GM18498 (cell line): ENCODE measurements around the gene MAGI1.
A peak's percentile ranks its signal among the peaks of the same experiment; 100 is the strongest.

ENCODE experiments used
- ATAC-seq: cut with Tn5 transposase; IDR thresholded peaks from one replicate; pipeline ENCODE4 v1.9.1; 2021; ENCODE audit warnings: mild to moderate bottlenecking, moderate library complexity; ENCODE audit not compliant: unreplicated experiment

Gene MAGI1

DNA sequence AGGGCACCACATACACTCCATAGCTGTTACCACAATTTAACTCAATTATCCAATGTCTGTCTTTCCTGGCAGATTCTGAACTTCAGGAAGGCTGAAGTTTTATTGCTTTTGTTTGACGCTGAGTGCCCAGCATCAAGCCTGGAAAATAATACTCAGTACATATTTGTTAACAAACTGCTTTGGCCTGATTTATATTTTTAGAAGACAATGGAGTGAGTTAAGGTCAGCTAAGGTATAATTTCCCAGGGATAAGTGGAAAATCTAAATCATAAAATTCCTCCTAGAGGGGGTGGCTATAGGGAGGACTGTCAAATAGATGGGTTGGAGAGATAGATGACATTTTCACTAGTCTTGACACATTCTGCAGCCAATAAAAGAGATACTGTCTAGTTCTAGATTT lies 691.6 kb downstream of the MAGI1 start:
- no peak for ATAC-seq

DNA sequence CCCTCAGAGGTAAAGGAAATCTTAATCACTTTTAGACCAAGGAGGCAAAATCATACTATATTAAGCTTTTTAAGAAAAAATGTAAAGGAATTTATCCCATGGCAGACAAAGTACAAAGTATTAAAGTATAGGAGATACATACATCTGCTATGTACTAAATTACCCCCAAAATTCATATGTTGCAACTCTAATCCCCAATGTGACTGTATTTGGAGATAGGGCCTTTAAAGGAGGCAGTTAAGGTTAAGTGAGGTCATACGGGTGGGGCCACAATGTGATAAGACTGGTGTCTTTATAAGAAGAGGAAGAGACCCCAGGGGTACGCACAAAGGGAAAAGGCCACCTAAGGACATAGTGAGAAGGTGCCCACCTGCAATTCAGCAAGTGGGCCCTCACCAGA lies 693.9 kb downstream of the MAGI1 start:
- no peak for ATAC-seq

DNA sequence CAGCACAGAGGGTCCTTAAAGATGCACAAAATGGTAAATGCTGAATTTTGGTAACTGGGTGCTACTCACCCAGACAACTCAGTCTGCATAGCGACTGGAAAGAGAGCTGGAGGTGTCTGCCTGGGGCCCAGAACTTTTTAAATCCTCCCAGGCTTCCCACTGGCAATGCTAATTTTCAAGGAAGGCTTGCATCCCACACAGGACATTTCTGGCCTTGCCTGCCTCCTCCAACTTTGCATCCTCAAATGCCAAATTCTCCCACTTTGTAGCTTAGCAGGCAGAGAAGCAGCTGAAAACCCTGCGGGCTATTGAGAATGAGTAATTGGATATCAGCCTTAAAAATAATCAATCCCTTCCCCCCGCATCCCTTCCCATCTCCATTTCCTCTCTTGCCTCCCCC lies 694.3 kb downstream of the MAGI1 start:
- ATAC-seq, result no peak

DNA sequence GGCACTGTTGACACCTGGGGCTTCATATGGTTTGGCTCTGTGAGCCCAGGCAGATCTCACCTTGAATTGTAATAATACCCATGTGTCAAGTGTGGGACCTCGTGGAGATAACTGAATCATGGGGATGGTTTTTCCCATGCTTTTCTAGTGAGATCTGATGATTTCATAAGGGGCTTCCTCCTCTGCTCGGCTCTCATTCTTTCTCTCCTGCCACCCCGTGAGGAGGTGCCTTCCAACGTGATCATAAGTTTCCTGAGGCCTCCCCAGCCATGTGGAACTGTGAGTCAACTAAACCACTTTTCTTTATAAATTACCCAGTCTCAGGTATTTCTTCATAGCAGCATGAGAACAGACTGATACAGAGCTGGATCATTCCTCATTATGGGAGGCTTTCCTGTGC lies 695.0 kb downstream of the MAGI1 start:
- ATAC-seq, result no peak

DNA sequence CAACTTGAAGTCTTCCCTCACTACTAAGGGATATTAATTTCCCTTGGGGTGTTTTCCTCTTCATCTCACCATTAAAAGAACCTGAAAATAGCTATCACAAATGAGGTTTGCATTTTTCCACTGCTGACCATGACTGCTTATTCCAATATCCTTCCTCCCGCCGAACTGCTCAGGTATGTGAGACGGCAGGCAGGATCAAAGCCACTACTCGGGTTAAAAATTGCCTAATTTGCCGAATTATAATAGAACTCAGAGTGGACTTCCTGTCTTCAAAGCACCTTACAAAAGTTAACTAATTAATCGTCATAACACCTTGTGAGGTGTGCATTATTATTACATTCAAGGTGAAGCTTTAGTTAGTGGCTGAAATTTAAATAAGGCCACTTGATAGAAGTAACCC lies 695.7 kb downstream of the MAGI1 start:
- ATAC-seq, result no peak

DNA sequence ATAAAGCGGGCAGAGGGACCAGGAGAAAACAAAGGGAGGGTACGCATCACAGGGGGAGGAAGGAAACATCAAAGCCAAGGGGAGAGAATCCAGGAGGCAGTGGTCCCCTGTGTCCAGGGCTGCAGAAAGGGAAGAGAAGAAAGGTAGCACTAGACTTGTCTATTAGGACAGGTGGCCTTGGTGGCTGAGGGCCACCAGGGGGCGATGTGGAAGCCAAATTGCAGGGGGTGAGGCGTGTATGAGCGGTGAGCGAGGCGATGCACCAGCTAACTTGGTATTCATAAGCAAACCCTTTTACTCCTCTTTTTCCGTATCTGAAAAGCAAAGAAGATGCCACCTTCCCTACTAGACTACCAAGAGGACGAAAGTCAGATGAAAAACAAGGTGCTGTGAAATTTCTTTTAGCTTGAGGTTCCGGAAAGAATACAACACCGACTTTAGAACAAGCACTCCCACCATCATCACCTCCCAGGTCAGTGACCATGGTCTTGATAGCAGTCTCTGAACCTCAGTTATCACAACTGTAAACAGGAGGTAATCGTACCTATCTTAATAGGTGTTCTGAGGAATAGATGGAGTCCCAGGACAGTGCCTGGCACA lies 696.5 kb downstream of the MAGI1 start:
- peak; percentile 84 for ATAC-seq

DNA sequence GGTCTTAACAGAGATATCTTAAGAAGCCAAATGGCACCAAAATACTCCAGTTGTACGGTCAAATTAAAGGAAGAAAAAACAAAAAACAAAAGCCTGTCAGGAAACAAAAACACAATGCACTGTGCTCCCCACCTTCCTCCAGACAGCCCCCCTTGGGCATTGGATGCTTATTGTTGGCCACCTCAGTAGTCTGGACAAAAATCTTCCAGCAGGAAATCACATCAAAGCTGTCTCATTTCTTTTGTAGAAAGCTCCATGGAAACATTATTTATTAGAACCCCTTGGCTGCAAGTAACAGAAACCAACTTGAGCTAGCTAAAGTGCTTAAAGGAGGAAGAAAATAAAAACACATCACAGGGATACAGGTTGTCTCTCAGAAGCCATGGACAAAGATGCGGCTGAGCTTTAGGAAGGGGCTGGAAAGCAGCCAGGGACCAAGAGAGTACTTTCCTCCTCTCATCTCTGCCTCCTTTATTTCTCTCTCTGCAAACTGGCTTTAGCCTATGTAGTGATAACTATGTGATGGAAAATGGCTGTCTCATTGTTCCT lies 699.5 kb downstream of the MAGI1 start:
- ATAC-seq, result no peak

DNA sequence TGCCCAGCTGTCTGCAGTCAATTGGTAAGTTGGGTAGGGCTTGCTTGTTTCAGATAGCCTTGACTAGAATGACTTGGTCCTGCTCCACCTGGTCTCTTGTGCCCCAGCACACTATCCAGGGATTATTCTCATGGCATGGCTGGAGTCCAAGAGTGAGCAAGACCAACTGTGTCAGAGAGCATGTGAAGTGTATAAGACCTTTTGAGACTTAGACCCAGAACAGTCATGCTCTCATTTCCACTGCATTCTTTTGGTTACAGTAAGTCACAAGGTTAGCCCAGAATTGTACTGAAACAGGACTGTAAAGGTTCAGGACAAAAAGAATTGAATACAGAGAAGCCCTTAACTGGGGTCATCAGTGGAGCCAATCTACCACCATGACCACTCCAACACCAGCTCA lies 700.1 kb downstream of the MAGI1 start:
- no peak for ATAC-seq

DNA sequence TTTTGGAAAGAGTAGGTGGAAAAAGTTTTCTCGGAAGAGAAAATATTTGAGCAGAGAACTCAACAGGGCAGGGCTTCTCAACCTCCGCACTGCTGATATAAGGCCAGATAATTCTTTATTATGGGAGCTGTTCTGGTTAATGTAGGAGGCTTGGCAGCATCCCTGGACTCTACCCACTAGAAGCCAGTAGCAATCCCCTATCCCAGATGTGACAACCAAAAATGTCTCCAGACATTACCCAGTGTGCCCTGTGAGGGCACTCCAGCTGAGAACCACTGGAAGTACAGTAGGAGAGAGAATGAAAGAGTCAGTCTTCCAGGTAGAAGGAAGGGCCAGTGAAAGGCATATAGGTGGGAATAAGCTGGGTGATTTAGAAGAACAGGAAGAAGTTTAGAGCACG lies 703.1 kb downstream of the MAGI1 start:
- no peak for ATAC-seq

DNA sequence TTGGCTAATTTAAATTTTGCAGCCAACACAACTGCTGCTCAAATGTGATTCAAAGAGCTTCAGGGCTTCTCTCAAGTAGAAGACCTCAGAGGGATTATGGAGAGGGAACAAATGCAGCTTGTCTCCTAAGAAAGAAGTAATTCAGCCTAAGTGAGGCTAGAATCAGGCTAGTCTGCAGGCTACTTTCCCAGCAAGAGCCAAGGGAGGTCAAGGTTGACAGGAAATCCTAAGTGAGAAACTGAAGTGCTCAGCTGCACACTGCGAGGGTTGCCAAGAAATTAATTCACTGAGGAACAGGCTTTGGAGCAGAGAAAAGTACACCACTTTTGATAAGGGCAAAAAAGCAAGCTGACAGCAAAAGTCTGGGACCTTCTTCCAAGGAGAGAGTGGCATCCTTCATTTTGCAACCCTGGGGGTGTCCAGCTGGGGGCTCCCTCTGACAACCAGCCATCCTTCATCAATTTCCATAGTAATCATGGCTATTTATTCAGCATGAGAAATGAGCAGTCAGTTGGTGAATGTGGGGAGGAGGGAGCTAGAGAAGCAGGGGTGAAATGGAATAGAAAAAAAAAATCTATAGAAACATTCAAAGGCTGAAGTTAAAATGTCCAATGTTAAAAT lies 704.6 kb downstream of the MAGI1 start:
- ATAC-seq, result no peak

DNA sequence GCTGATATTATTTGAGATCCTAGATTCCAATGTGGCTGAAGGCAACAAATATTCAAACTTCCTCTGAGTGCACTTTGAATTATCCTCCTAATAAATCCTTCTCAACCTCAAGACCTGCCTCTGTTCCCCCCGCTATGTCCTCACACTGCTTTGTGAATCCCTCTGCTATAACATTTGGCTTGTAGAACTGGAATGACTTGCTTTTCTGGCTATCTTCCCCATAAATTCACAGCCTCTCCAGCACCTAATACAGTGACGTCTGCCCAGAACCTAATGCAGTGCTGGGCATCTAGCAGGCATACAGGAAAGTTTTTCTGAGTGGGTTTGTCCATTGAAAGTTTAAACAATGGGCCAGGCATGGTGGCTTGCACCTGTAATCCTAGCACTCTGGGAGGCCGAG lies 707.0 kb downstream of the MAGI1 start:
- ATAC-seq, result no peak

DNA sequence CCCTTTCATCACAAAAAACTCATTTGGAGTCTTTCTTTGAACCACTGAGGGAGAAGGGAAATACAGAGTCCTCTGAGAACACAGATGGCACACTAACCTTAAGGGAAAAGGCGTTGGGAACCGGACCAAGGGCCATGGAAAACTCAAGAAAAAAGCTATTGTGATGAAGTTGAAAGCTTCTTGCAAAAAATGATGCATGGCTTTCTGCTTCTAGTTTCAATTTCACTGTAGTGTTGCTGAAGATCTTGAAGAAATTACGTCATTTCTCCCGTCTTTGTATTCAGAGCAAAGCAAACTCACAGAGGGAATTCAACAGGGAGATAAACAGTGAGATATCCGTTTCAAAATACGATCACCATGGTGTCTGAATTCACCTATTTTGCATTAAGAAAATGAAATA lies 708.6 kb downstream of the MAGI1 start:
- ATAC-seq, result no peak

DNA sequence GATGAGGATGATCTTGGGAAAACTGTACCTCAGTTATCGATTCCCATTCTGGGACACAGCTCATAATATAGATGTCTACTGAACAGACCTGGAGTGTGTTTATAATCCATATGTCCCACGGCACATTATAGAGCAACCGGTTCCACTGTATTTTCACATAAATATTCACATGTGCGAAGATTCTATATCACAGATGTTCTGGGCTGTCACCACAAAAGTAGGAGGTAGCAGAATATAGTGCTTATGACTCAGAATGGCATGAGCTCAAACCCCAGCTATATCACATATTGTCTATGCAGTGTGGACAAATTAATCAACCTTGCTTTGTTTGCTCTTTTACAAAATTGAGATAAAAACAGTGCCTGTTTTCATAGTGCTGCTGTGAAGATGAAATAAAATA lies 710.6 kb downstream of the MAGI1 start:
- ATAC-seq, result no peak

DNA sequence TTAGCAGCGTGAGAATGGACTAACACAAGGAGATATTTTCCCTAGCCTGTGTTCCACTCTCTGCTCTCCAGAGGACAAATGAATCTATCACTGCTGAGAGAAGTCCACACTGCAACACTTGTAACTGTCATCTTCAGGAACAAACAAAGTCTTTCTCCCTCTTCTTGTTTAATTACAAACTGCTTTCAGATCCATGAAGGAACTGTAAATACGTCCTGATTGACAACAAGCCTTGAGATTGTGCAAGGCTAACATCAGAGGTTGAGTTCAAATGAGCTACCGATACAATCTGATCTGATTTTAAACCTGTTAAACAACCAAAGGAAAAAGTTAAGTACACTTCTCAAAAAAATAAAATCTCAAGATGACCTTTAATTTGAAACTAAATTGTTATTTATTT lies 712.1 kb downstream of the MAGI1 start:
- ATAC-seq, result no peak

DNA sequence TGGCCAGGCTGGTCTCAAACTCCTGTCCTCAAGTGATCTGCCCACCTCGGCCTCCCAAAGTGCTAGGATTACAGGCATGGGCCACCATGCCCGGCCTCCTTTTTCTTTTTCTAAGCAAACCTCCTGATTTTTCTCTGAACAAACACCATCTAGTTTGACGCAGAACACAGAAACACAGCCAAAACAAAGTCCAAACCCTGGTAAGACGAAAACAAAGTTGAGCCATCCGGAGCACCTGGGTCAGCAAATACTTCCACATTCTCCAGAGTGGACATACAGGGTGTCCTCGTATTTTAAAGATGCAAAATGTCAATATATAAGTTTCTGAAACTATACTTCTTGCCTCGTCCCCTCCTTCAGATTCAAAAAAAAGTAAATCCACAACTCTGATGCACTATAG lies 715.8 kb downstream of the MAGI1 start:
- ATAC-seq, result no peak

DNA sequence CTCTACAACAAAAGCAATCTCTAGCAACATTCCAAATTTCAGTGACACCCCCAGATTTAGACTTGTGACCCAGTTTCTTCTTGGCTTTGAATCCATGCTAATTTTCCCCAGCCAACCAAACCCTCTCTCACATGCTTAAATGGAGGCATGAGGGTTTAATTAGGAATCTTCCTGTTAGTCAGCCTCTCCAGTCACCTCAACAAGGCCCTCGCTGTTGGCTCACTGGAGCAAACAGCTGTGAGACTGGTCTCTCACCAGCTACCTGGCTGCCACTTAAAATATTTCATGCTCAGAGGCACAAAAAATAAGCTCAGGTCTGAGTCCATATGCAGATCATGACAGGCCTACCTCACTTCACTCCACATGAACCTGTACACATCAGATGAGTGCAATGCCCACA lies 720.5 kb downstream of the MAGI1 start:
- no peak for ATAC-seq

DNA sequence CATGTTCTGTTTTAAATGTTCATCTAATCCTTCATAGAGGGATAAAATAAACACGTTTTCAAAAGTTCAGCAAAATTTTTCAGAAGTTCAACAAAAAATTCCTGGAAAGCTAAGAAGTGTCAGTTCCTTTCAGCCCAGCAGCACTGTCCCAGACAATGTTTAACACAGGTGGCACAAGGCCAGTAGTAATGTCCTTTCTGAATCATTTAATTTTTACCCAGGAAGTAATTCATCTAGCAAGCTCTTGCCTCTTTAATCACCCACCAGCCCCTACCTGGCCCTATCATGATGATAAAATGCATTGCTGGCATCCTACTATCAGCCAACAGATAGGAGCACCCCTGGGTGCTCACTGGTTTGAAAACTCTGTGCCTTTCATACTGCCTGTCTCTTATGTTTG lies 723.8 kb downstream of the MAGI1 start:
- no peak for ATAC-seq

DNA sequence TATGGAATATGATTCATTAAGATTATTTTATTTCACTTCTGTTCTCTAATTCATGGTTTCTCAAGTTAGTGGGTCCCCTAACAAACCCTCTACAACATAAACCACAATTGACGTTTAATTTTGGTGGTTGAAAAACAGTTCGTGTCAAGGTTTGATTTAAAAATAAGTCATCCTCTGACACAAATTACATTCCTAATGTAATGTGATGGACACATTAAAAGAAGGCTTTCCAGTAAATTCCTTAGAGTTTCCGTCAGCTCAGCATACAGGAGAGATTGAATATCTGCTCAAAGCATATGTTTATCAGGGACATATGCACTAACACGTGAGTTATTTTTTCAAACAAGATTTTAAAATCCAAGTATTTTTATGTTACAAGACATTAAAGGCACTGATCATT lies 724.4 kb downstream of the MAGI1 start:
- ATAC-seq, result no peak

DNA sequence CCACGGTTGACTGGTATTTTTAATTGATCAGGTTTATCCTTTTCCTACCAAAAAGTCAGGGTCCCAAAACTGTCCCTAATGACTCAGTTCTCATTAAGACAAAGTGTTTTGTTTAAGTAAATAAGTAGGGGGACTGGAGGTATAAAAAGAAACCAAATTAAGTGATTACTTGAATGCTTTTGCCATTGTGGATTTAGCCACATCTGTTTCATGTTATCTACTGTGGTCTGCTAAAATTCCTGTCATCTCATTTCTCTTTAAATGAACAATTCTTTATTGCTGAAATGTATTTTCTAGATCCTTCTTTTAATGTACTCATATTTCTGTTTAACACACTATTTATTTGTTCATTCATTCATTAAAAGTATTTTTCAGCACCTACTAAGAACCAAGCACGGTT lies 725.1 kb downstream of the MAGI1 start:
- ATAC-seq, result no peak

DNA sequence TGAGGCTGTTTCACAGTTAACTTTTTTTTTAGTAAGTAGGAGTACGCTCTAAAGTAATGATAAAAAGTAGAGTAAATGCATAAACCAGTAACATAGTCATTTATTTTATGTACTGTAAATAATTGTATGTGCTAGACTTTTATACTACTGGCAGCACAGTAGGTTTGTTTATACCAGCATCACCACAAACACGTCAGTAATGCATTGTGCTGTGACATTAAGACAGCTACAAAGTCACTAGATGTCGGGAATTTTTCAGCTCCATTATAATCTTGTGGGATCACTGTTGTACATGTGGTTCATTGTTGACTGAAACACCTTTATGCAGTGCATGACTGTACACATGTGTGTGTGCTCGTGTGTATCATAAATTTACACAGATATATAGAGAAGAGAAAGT lies 732.9 kb downstream of the MAGI1 start:
- ATAC-seq, result no peak
